VCaP (cell line): ENCODE data around the gene TLE6.

Experiments used
- H3K27ac ChIP-seq: fragments of 450-650 bp; 2 replicates; pipeline ENCODE4 v1.5.1; 2017
- TF ChIP-seq, protein P1 (sequence below): fragments of 450-650 bp; conservative IDR thresholded peaks from 2 replicates; pipeline ENCODE4 v1.5.1; 2017; ENCODE audit warnings: mild to moderate bottlenecking, moderate library complexity

The TLE6 gene

DNA sequence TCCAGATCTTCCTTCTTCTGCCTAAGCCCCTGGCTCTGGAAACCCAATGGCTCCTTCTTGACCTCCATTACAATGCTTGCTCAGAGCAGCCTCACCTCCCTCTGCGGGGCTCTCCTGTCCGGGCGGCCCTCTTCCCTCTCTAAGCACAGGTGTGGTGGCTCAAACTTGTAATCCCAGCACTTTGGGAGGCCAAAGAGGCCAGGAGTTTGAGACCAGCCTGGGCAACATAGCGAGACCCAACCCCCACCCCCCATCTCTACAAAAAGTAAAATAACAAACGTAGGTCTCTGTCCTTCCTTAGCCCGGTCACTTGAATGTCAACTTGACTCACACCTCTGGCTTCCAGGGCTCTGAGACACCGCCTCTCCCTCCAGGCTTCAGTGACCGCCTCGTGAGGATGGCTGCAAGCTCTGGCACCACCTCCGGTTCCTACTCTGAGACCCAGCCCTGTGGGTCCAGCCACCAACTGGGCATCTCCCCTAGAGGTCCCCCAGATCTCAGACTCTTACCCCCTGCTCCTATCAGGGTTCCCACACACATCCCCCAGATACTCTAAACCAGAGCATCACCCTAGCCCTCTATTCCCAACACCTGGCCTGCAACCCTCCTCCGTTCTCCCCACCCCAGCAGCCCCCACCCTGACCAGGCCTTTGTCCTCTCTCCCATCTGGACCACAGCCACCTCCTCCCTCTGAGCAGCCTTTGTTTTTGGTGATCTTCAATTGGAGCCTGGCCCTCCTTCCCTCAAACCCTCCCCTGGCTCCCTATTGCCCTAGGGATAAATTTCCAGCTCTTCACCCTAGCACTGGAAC lies 56.4 kb downstream of the TLE6 start:
- H3K27ac ChIP-seq = no peak overlapping the region
- TF ChIP-seq, protein P1, sequence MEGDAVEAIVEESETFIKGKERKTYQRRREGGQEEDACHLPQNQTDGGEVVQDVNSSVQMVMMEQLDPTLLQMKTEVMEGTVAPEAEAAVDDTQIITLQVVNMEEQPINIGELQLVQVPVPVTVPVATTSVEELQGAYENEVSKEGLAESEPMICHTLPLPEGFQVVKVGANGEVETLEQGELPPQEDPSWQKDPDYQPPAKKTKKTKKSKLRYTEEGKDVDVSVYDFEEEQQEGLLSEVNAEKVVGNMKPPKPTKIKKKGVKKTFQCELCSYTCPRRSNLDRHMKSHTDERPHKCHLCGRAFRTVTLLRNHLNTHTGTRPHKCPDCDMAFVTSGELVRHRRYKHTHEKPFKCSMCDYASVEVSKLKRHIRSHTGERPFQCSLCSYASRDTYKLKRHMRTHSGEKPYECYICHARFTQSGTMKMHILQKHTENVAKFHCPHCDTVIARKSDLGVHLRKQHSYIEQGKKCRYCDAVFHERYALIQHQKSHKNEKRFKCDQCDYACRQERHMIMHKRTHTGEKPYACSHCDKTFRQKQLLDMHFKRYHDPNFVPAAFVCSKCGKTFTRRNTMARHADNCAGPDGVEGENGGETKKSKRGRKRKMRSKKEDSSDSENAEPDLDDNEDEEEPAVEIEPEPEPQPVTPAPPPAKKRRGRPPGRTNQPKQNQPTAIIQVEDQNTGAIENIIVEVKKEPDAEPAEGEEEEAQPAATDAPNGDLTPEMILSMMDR = no peak

DNA sequence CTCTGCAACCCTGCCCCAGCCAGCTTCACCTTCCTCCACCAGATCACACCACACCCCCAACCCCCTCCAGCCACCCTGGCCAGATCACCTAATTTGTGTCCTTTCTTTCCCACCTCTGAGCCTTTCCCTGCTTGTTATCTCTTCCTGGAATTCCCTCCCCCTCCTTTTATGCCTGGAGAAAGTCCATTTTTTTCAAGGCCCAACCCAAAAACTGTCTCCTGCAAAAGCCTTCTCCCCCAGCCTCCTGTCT lies 57.0 kb downstream of the TLE6 start:
- TF ChIP-seq, protein P1 = no peak
- no peak overlapping the region for H3K27ac ChIP-seq

DNA sequence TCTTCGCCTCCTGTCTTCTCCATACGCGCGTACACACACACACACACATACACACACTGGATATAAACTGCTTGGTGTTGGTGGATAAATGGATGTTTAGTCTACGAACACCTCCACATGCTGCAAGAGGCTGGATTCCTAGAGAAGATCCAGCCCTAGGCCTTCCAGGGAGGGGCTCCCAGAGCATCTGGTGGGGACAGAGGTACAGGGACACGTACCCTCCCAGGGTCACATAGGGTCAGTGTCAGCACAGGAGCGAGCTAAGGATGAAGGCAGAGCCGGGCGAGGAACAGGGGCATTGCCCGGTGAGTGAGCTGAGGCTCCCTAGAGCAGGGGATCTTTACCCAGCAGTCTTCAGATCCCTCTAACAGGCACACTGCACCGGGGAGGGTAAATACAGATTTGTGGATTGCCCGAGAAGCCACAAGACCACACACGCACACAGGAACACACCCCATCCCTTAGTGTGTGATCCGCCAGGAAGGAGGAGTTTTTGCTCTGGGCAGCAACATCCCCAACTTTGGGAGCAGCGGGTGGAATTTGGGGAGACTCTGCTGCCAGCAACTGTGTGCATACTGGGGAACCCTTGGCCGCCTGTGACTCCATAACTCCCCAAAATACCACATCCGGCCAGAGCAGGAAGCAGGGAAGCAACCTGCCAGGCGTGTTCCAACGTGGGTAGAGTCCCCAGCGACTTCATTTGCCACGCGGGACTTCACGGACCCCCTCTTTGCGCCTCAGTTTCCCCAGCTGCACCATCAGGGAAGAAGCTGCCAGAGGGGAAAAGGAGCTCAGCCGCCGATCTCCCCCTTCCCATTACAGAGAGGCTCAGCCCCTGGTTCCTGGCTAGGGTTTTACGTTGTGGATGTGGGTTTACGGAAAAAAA lies 57.5 kb downstream of the TLE6 start:
- H3K27ac ChIP-seq = peak overlapping the region; percentile 78
- TF ChIP-seq, protein P1 = no peak

DNA sequence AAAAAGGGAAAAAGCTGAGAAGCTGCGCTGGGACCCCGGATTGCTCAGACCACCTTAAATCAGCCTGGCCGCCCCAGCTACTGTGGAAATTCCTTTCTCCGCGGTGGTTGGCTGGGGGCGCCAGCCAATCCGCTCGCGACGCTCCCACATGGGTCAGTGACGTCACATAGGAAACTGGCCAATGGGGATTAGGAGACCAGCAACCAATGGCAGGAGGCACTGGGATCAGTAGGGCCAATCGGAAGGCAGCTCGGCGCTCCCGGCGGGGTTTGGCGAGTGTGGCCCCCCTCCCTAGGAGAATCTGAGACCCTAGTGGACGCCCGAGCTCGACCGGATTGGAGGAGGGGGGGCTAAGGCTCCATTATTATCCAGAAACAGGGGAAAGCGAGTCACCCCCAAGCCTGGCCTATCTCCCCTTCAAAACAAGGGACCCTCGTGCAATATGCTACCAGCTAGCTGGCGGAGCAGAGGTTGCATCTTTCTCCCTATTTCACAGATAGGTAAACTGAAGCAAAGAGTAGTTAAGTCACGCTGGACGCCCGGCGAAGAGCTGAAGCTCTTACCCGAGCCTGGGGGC lies 58.3 kb downstream of the TLE6 start:
- peak overlapping the region; percentile 78 for H3K27ac ChIP-seq
- TF ChIP-seq, protein P1 = no peak

DNA sequence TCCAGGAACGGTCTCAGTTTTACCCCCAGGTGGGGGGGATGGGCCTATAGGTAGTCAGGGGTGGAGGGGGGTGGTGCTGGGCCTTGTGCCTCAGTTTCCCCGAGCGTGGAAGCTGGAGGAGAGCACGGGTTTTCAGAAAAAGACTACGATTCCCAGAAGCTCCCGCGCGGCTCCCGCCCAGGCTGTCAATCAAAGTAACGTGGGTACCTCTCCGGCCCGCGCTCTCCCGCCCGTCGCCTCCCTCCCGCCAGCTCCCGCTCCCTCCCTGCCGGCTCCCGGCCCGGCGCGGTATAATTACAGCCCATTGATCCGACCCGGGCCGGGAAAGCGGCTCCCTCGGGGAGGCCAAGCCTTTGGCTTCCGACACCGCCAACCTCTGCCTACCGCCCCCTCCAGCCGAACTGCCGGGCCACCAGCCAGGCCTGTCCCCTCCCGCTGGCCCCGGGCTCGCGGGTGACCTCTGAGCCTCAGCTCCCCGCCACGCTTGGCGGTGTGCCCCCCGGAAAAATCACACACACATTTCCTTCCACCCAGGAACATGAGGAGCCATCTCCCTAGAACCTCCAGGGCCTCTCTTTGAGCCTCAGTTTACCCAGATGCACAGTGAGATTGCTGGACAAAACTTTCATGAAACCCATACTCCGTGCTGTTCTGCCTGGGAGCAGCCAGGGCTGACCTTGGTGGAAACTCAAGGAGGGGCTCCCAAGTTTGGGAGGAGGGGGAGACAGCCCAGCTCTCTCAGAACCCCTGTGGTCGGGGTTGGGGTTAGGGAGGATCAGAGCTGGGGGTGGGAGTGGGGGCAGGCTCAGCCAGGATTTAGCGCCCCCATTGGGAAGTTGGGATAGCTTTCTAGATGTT lies 59.0 kb downstream of the TLE6 start:
- TF ChIP-seq, protein P1 = no peak; the same call in 1 of the 2 replicates
- H3K27ac ChIP-seq = peak overlapping the region; percentile 78

DNA sequence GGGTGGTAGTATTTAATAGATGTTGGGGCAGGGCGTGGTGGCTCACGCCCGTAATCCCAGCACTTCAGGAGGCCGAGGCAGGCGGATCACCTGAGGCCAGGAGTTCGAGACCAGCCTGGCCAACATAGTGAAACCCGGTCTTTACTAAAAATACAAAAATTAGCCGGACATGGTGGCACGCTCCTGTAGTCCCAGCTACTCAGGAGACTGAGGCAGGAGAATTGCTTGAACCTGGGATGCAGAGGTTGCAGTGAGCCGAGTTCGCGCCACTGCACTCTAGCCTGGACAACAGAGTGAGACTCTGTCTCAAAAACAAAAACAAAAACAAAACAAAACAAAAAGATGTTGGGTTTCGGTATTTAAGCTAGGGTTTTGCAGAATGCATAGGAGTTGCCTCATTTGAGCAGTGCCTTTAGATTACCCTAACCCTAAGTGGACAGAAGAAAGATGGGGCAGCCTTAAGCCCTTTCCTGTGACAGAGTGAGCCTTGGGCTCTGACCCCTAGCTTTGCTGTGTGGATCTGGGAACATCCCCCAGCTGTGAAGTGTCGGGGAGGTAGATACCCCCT lies 59.7 kb downstream of the TLE6 start:
- peak overlapping the region; percentile 78 for H3K27ac ChIP-seq

DNA sequence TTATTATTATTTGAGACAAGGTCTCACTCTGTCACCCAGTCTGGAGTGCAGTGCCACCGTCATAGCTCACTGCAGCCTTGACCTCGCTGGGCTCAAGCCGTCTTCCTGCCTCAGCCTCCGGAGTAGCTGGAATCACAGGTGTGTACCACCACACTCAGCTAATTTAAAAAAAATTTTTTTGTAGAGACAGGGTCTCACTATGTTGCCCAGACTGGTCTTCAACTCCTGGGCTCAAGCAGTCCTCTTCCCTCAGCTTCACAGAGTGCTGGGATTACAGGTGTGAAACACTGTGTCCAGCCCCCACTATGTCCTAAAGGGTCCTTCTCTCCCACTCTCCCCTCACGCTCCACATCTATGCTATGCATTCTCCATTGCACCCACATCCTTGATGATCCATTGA lies 60.9 kb downstream of the TLE6 start:
- TF ChIP-seq, protein P1 = no peak
- no peak overlapping the region for H3K27ac ChIP-seq
